ENCODE results near the gene TMEM87A.

TMEM87A gene

DNA sequence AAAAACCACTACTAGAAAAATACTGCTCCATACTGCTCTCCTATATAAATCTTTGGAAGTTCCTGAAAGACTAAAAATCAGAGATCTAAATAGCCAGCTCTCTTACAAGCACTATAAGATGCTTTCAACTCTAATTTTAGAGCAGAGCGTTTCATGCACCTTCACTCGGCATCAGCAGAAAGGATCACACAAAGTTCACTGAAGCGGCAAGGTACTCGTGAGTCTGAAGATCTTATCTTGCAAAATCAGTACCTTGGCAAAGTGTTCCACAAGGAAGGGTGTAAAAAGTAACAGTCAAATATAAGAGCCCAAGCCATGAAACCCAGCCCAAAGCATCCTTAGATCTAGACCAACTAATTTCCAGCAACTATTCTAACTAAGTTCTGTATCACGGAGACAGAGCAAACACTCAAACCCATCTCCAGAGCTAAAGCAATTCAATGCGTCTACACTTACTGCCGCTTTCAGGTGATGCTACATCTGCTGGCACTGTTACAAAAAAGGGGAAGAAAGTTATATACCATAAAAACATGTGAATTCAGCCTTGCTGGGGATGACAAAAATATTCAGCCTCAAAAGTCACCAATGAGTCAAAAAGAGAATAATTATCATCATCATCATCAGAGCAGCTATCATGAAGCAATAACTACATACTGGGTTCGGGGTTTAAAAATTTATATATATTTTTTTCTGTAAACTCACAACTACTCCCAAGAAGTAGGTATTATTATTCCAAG, 81.5 kb downstream of the TMEM87A start:
- Histone ChIP-seq H3K36me3 (ENCODE audit: control insufficient read depth, insufficient read depth, low read length) (no peaks in the 10 kb centered on the region; the same call in 1 of the 2 replicates), H3K27ac (ENCODE audit: low read length) (no peak overlapping the region), H3K4me1 (ENCODE audit: control insufficient read depth, insufficient read depth, low read length) (no peaks in the 10 kb centered on the region), H3K27me3 (ENCODE audit: control insufficient read depth, insufficient read depth, low read length) (no peaks in the 10 kb centered on the region), H3K9me3 (ENCODE audit: control insufficient read depth, insufficient read depth, low read length) (no peaks in the 10 kb centered on the region), H3K4me3 (ENCODE audit: low read length) (no peak overlapping the region)
- no CpG with 5 or more reads among the region's 8 CpGs for WGBS (ENCODE audit: insufficient coverage, insufficient read length)
- no peak for DNase-seq (ENCODE audit: low read depth, low spot score)

DNA sequence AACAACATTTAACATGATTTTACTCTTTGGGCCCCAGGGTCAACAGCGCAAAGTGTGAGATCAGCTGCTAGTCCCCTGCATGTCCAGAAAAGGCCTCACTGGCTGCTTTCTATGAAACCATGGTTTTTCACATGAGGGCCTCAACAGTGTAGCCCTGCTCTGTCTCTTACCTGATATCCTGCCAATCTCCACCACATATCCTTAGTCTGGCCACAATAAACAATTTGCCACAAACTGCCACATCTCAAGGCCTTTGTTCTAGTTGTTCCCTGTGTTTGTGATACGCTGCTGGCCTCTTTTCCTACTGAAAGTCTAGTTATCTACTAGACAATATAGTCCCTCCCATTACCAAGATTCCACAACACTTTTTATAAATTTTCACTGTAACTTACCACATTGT, 82.9 kb downstream of the TMEM87A start:
- Histone ChIP-seq H3K4me3 (ENCODE audit: low read length) (no peak overlapping the region), H3K9me3 (ENCODE audit: control insufficient read depth, insufficient read depth, low read length) (no peaks in the 10 kb centered on the region), H3K4me1 (ENCODE audit: control insufficient read depth, insufficient read depth, low read length) (no peaks in the 10 kb centered on the region), H3K27me3 (ENCODE audit: control insufficient read depth, insufficient read depth, low read length) (no peaks in the 10 kb centered on the region), H3K36me3 (ENCODE audit: control insufficient read depth, insufficient read depth, low read length) (no peaks in the 10 kb centered on the region; the same call in 1 of the 2 replicates), H3K27ac (ENCODE audit: low read length) (no peak overlapping the region)
- WGBS (ENCODE audit: insufficient coverage, insufficient read length): no CpG with 5 or more reads among the region's 2 CpGs
- DNase-seq (ENCODE audit: low read depth, low spot score): no peak

DNA sequence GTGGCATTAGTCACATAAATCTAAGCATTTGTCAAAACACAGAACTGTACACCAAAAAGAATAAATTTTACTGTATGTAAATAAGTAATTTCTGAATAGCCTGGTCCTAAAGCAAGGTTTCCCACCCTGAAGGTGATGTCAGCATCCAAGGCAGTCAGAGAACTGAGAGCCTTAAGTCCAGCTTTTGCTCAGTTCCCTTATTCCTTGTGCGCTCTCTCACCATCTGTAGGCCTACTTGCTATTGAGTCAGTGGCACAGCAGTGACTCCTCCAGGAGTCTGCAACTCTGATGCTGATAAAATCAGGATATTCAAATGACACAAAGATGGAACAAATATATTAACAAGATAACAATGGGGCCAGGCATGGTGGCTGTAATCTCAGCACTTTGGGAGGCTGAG, 87.4 kb downstream of the TMEM87A start:
- WGBS (ENCODE audit: insufficient coverage, insufficient read length): no CpG with 5 or more reads among the region's 1 CpG
- no peak for DNase-seq (ENCODE audit: low read depth, low spot score)
- H3K27me3 ChIP-seq (ENCODE audit: control insufficient read depth, insufficient read depth, low read length): no peaks in the 10 kb centered on the region

DNA sequence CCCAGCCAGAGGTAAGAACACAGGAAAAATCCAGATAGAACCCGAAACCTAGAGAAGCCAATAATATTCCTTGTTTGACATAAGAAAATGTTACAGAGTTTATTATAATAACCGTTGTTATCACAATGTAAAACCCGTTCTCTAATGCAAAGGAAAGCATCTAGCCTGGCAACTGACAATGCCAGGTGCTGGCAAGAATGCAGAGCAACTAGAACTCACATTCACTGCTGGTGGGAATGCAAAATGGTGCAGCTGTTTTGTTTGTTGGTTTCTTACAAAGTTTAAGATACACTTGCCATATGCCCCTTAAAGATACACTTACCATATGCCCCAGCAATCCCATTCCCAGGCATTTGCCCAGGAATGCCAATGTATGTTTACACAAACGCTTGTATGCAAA, 88.5 kb downstream of the TMEM87A start:
- no peaks in the 10 kb centered on the region for H3K27me3 ChIP-seq (ENCODE audit: control insufficient read depth, insufficient read depth, low read length)
- H3K27ac ChIP-seq (ENCODE audit: low read length): no peak overlapping the region
- no CpG with 5 or more reads among the region's 4 CpGs for WGBS (ENCODE audit: insufficient coverage, insufficient read length)
- H3K4me1 ChIP-seq (ENCODE audit: control insufficient read depth, insufficient read depth, low read length): no peaks in the 10 kb centered on the region
- no peak for DNase-seq (ENCODE audit: low read depth, low spot score)
- H3K9me3 ChIP-seq (ENCODE audit: control insufficient read depth, insufficient read depth, low read length): no peaks in the 10 kb centered on the region
- peaks cover 4% of the 10 kb centered on the region; the same call in 1 of the 2 replicates for H3K36me3 ChIP-seq (ENCODE audit: control insufficient read depth, insufficient read depth, low read length)
- no peak overlapping the region for H3K4me3 ChIP-seq (ENCODE audit: low read length)

More for the DNA sequence above, 87.4 kb downstream of the TMEM87A start:
- no peak overlapping the region for H3K4me3 ChIP-seq (ENCODE audit: low read length)
- peaks cover 4% of the 10 kb centered on the region; the same call in 1 of the 2 replicates for H3K36me3 ChIP-seq (ENCODE audit: control insufficient read depth, insufficient read depth, low read length)
- H3K4me1 ChIP-seq (ENCODE audit: control insufficient read depth, insufficient read depth, low read length): no peaks in the 10 kb centered on the region
- no peaks in the 10 kb centered on the region for H3K9me3 ChIP-seq (ENCODE audit: control insufficient read depth, insufficient read depth, low read length)
- no peak overlapping the region for H3K27ac ChIP-seq (ENCODE audit: low read length)

DNA sequence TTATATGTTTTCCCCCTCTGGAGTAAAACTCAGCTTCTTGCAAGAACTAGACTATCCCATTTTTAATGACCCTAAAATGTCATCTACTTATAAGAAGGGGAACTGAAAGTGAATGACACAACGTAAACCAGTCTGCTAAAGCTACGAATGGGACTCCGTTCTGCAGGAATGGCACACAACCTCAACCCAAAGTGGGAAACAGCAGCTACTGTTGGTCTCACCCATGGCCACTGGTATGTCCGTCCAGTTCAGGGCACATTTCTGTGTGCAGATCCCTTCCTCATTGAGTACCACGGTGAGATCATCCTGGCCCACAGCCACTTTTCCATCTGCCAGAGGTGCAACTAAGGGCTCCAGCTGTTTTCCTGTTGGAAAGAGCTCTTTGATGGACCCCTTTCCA, 88.9 kb downstream of the TMEM87A start:
- Histone ChIP-seq H3K27me3 (ENCODE audit: control insufficient read depth, insufficient read depth, low read length) (no peaks in the 10 kb centered on the region), H3K4me3 (ENCODE audit: low read length) (no peak overlapping the region), H3K27ac (ENCODE audit: low read length) (no peak overlapping the region), H3K9me3 (ENCODE audit: control insufficient read depth, insufficient read depth, low read length) (no peaks in the 10 kb centered on the region), H3K4me1 (ENCODE audit: control insufficient read depth, insufficient read depth, low read length) (no peaks in the 10 kb centered on the region), H3K36me3 (ENCODE audit: control insufficient read depth, insufficient read depth, low read length) (peaks cover 4% of the 10 kb centered on the region; the same call in 1 of the 2 replicates)
- DNase-seq (ENCODE audit: low read depth, low spot score): no peak
- no CpG with 5 or more reads among the region's 5 CpGs for WGBS (ENCODE audit: insufficient coverage, insufficient read length)

DNA sequence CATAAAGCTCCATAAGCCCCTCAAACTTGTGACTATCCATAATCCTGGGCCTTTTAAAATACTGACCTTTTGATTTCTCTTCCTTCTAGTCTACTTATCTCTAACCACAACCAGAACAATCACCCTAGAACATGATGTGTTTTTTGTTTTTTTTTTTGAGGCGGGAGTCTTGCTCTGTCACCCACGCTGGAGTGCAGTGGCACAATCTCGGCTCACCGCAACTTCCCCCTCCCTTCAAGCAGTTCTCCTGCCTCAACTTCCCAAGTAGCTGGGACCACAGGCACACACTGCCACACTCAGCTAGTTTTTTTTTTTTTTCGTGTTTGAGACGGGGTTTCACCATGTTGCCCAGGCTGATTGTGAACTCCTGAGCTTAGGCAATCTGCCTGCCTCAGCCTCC, 90.3 kb downstream of the TMEM87A start:
- no peak for DNase-seq (ENCODE audit: low read depth, low spot score)
- no CpG with 5 or more reads among the region's 6 CpGs for WGBS (ENCODE audit: insufficient coverage, insufficient read length)
- no peaks in the 10 kb centered on the region for H3K27me3 ChIP-seq (ENCODE audit: control insufficient read depth, insufficient read depth, low read length)
- H3K4me1 ChIP-seq (ENCODE audit: control insufficient read depth, insufficient read depth, low read length): no peaks in the 10 kb centered on the region
- H3K27ac ChIP-seq (ENCODE audit: low read length): no peak overlapping the region
- H3K9me3 ChIP-seq (ENCODE audit: control insufficient read depth, insufficient read depth, low read length): no peaks in the 10 kb centered on the region
- no peak overlapping the region for H3K4me3 ChIP-seq (ENCODE audit: low read length)
- H3K36me3 ChIP-seq (ENCODE audit: control insufficient read depth, insufficient read depth, low read length): peaks cover 6% of the 10 kb centered on the region; the same call in 1 of the 2 replicates

DNA sequence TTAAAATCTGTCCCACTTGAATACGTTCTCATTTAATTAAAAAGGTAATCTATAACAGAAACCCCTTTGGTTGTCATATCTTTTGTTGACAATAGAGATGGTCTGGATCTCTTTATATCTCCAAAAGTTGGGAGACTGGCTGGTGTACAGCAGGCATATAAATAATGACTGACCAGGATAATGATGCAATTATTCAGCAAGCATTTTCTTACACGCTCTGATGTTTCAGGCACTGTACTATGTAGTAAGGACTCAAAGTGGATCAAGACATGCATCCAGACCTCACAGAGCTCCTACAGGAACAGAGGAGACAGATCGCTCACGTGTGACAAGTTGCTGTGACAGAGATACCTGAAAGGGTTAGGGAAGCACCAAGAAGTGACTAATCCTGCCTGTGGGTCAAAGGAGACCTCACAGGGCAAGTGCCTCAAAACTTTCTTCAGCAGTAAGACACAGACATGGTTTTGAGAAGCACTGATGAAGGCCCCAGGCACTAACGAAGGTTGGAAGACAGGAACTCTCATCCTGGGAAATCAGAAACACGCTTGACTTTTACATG, 90.8 kb downstream of the TMEM87A start:
- H3K27ac ChIP-seq (ENCODE audit: low read length): no peak overlapping the region
- H3K4me3 ChIP-seq (ENCODE audit: low read length): no peak overlapping the region
- no peaks in the 10 kb centered on the region for H3K27me3 ChIP-seq (ENCODE audit: control insufficient read depth, insufficient read depth, low read length)
- H3K36me3 ChIP-seq (ENCODE audit: control insufficient read depth, insufficient read depth, low read length): peaks cover 6% of the 10 kb centered on the region; the same call in 1 of the 2 replicates
- no peaks in the 10 kb centered on the region for H3K4me1 ChIP-seq (ENCODE audit: control insufficient read depth, insufficient read depth, low read length)
- H3K9me3 ChIP-seq (ENCODE audit: control insufficient read depth, insufficient read depth, low read length): no peaks in the 10 kb centered on the region
- DNase-seq (ENCODE audit: low read depth, low spot score): no peak
- no CpG with 5 or more reads among the region's 6 CpGs for WGBS (ENCODE audit: insufficient coverage, insufficient read length)

DNA sequence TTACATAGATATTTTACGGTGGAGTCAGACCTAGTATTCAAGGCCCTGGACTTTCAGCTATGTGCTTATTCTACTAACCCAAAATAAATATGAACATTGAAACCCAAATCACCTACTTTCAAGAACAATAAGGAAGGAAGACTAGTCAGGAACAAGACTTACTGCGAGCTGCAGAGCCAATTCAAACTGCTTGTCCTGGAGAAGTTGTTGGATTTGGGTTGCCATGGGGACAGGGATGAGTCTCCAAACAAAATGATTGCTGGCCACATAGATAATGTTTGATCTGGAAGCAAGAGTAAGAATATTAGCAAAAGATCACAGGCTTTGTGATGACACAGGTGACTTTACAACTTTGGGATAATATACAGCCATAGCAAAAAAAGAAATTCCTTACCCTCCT, 95.2 kb downstream of the TMEM87A start:
- WGBS (ENCODE audit: insufficient coverage, insufficient read length): no CpG with 5 or more reads among the region's 2 CpGs
- no peaks in the 10 kb centered on the region for H3K27me3 ChIP-seq (ENCODE audit: control insufficient read depth, insufficient read depth, low read length)
- no peaks in the 10 kb centered on the region for H3K9me3 ChIP-seq (ENCODE audit: control insufficient read depth, insufficient read depth, low read length)
- no peaks in the 10 kb centered on the region for H3K4me1 ChIP-seq (ENCODE audit: control insufficient read depth, insufficient read depth, low read length)
- H3K4me3 ChIP-seq (ENCODE audit: low read length): no peak overlapping the region
- DNase-seq (ENCODE audit: low read depth, low spot score): no peak
- H3K27ac ChIP-seq (ENCODE audit: low read length): no peak overlapping the region
- H3K36me3 ChIP-seq (ENCODE audit: control insufficient read depth, insufficient read depth, low read length): peaks cover 6% of the 10 kb centered on the region; the same call in 1 of the 2 replicates

DNA sequence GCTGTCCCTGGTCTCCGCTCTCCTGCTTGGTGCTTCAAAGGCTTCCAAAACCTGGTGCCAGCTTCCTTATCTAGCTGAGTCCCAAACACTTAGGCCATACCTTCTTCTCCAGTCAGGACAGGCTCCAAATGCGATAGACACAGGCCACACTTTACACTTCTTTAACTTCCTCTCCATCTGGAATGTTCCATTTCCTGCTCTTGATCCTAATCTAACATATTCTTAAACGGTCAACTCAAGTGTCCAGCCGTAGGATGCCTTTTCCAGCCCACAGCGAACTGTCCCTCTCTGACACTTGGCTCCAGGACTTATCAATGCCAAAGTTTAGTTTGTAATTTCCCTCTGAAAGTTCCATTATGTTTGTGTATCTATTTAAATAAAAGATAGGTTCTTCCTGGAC, 97.6 kb downstream of the TMEM87A start:
- H3K4me1 ChIP-seq (ENCODE audit: control insufficient read depth, insufficient read depth, low read length): no peaks in the 10 kb centered on the region
- H3K27me3 ChIP-seq (ENCODE audit: control insufficient read depth, insufficient read depth, low read length): no peaks in the 10 kb centered on the region
- H3K9me3 ChIP-seq (ENCODE audit: control insufficient read depth, insufficient read depth, low read length): no peaks in the 10 kb centered on the region
- H3K36me3 ChIP-seq (ENCODE audit: control insufficient read depth, insufficient read depth, low read length): peaks cover 4% of the 10 kb centered on the region; the same call in 1 of the 2 replicates
- DNase-seq (ENCODE audit: low read depth, low spot score): no peak
- no peak overlapping the region for H3K27ac ChIP-seq (ENCODE audit: low read length)
- no CpG with 5 or more reads among the region's 5 CpGs for WGBS (ENCODE audit: insufficient coverage, insufficient read length)
- no peak overlapping the region for H3K4me3 ChIP-seq (ENCODE audit: low read length)

DNA sequence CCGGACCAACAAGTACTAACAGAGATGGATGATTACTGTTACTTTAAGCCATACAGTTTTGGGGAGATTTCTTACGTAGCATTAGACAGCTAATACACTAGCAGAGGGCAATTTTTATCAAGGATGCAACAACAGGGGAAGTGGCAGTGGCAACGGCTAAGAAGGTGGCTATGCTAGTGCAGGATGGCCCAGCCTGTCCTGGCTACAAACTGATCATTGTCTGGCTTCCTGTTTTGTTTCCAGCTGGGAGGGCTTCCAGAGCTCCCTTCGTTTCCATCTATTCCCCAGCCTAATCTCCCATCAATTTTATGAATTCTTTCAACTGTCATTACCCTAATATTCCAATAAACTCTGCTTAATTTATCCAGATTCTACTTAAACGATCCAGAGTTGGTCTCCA, 100.8 kb downstream of the TMEM87A start:
- no peak for DNase-seq (ENCODE audit: low read depth, low spot score)
- peaks cover 2% of the 10 kb centered on the region; the same call in 1 of the 2 replicates for H3K36me3 ChIP-seq (ENCODE audit: control insufficient read depth, insufficient read depth, low read length)
- no peaks in the 10 kb centered on the region for H3K4me1 ChIP-seq (ENCODE audit: control insufficient read depth, insufficient read depth, low read length)
- H3K9me3 ChIP-seq (ENCODE audit: control insufficient read depth, insufficient read depth, low read length): no peaks in the 10 kb centered on the region
- H3K4me3 ChIP-seq (ENCODE audit: low read length): no peak overlapping the region
- no peaks in the 10 kb centered on the region for H3K27me3 ChIP-seq (ENCODE audit: control insufficient read depth, insufficient read depth, low read length)
- no peak overlapping the region for H3K27ac ChIP-seq (ENCODE audit: low read length)
- WGBS (ENCODE audit: insufficient coverage, insufficient read length): no CpG with 5 or more reads among the region's 5 CpGs
